ENCODE results near the gene TNIK. TPM values are rescaled to one million over a fixed set of nuclear protein-coding genes. Genes with fewer than 3 reads are reported as not detected.
A peak's percentile ranks its signal among the peaks of the same experiment; 100 is the strongest.

TNIK gene
- total and polyA plus RNA-seq, 2 of the 4 experiments (the other 2 are of a cell fraction), result 3.4 to 6.3 TPM

GRCh38 chr3:171176244-171176933, 283.8 kb downstream of the TNIK start:
- no peak overlapping the region for H3K4me3 ChIP-seq (ENCODE audit: insufficient read depth, low read depth, low read length)
- no peak overlapping the region for H2BK5ac ChIP-seq (ENCODE audit: low read depth, low read length, poor library complexity, severe bottlenecking)
- no peak overlapping the region for H2BK20ac ChIP-seq (ENCODE audit: low read depth, low read length)
- no peak overlapping the region for H3K56ac ChIP-seq (ENCODE audit: extremely low read depth, insufficient read depth, low read length)
- peak overlapping the region; percentile 60; the same call in 1 of the 3 replicates for H2BK15ac ChIP-seq (ENCODE audit: low read depth, low read length)
- ATAC-seq (ENCODE audit: low read depth) (0 out of 2 replicates have a peak, but pooled peaks have one; percentile 9), DNase-seq (no peak)
- TF ChIP-seq BHLHE40 (IDR thresholded peaks at IDR 0.05; ENCODE audit: low read depth, low read length) (no peak), RAD21 (IDR thresholded peaks at IDR 0.05; ENCODE audit: low read length) (no peak), MXI1 (IDR thresholded peaks at IDR 0.05; ENCODE audit: borderline replicate concordance, low read depth, low read length) (no peak), MAFK (IDR thresholded peaks at IDR 0.05; ENCODE audit: low read depth, low read length) (no peak), MAZ (IDR thresholded peaks at IDR 0.05; ENCODE audit: borderline replicate concordance, low read depth, low read length) (no peak), CEBPB (IDR thresholded peaks at IDR 0.05; ENCODE audit: low read depth, low read length) (no peak), POLR2A (IDR thresholded peaks at IDR 0.05; ENCODE audit: low read depth, low read length) (no peak), ELK1 (IDR thresholded peaks at IDR 0.05; ENCODE audit: borderline replicate concordance, low read depth, low read length) (no peak), CHD1 (IDR thresholded peaks at IDR 0.05; ENCODE audit: low read depth, low read length) (no peak), RCOR1 (IDR thresholded peaks at IDR 0.05; ENCODE audit: insufficient replicate concordance, low read length) (no peak), RFX5 (IDR thresholded peaks at IDR 0.05; ENCODE audit: low read depth, low read length) (no peak), USF2 (IDR thresholded peaks at IDR 0.05; ENCODE audit: low read depth, low read length) (no peak), NFE2L2 (IDR thresholded peaks at IDR 0.05; ENCODE audit: low read depth, low read length) (no peak), SMC3 (IDR thresholded peaks at IDR 0.05; ENCODE audit: low read depth, low read length) (no peak), CTCF (conservative IDR thresholded peaks at IDR 0.05; ENCODE audit: low read depth, low read length) (no peak)
- 64% methylated on average over 2 of the region's 5 CpGs; no CpG with 5 or more reads in 1 of the 2 experiments for WGBS, 2 experiments (ENCODE audit: extremely low coverage in 2 of 2, insufficient read length in 1 of 2)
- no peak overlapping the region for H4K91ac ChIP-seq (ENCODE audit: insufficient read depth, low read depth, low read length)
- H3K27me3 ChIP-seq (ENCODE audit: control insufficient read depth, insufficient read depth, low read length), result no peaks in the 10 kb centered on the region
- no peaks in the 10 kb centered on the region for H3K79me1 ChIP-seq (ENCODE audit: low read depth in 1 of 2, low read length in 2 of 2)
- no peak overlapping the region for H3K4ac ChIP-seq (ENCODE audit: low read depth, low read length)
- no peaks in the 10 kb centered on the region for H3K36me3 ChIP-seq (ENCODE audit: control insufficient read depth, insufficient read depth, low read length)
- no peak overlapping the region for H2AK9ac ChIP-seq (replicated peaks; ENCODE audit: low read depth, low read length, poor library complexity)
- CTCF ChIA-PET, result no interaction called here
- in situ Hi-C loops (cut with MboI; ENCODE audit: low sequenced_read_pairs) (no loop called here), dilution Hi-C loops (cut with HindIII; ENCODE audit: low sequenced_read_pairs, unreplicated experiment) (no loop called here), intact Hi-C loops (cut with micrococcal nuclease) (no loop called here)
- no peak overlapping the region for H2AFZ ChIP-seq (replicated peaks; ENCODE audit: low read length, poor library complexity)
- no peak overlapping the region for H4K5ac ChIP-seq (ENCODE audit: low read depth, low read length)
- no peak overlapping the region for H2BK120ac ChIP-seq (ENCODE audit: low read depth, low read length)
- H3K4me1 ChIP-seq (ENCODE audit: control insufficient read depth, insufficient read depth, low read length), result peaks cover 10% of the 10 kb centered on the region
- H4K8ac ChIP-seq (ENCODE audit: low read depth in 2 of 2, low read length in 2 of 2), result no peak overlapping the region
- no TSS peak for BruUV-seq (replicated peaks)
- H3K14ac ChIP-seq (replicated peaks; ENCODE audit: low read depth, low read length), result no peak overlapping the region
- no peak overlapping the region for H3K18ac ChIP-seq (ENCODE audit: low read depth, low read length)
- no peak overlapping the region for H3K27ac ChIP-seq (ENCODE audit: insufficient read depth, low read length)
- H3K9me1 ChIP-seq (ENCODE audit: insufficient read depth, low read length), result peaks cover 9% of the 10 kb centered on the region; the same call in 1 of the 2 replicates
- no peaks in the 10 kb centered on the region for H3K9me3 ChIP-seq (ENCODE audit: control insufficient read depth, insufficient read depth, low read length)
- POLR2A ChIA-PET (ENCODE audit: unreplicated experiment), result no interaction called here
- H3K23ac ChIP-seq (ENCODE audit: low read depth, low read length), result no peak overlapping the region
- H4K20me1 ChIP-seq (ENCODE audit: insufficient read depth, low read length), result no peaks in the 10 kb centered on the region
- peak overlapping the region; percentile 46; the same call in 1 of the 2 replicates for H3K4me2 ChIP-seq (ENCODE audit: low read depth, low read length)
- no peak overlapping the region for H2AK5ac ChIP-seq (ENCODE audit: low read depth, low read length)
- no peak overlapping the region for H3K9ac ChIP-seq (ENCODE audit: low read depth, low read length)

Data from IMR-90 (cell line).